GM19023 (cell line): ENCODE results near the gene PIGO.

Experiments used
- ATAC-seq: cut with Tn5 transposase; IDR thresholded peaks from one replicate; pipeline ENCODE4 v1.9.1; 2021; ENCODE audit warnings: mild to moderate bottlenecking, moderate library complexity; ENCODE audit not compliant: unreplicated experiment

Gene PIGO

GRCh38 chr9:35096035-35096849 lies at the start of gene PIGO:
PIGO (minus strand) TSS chr9:35096591; CDS start chr9:35095565, 1,026 bp downstream.
- ATAC-seq = peak; percentile 93

DNA sequence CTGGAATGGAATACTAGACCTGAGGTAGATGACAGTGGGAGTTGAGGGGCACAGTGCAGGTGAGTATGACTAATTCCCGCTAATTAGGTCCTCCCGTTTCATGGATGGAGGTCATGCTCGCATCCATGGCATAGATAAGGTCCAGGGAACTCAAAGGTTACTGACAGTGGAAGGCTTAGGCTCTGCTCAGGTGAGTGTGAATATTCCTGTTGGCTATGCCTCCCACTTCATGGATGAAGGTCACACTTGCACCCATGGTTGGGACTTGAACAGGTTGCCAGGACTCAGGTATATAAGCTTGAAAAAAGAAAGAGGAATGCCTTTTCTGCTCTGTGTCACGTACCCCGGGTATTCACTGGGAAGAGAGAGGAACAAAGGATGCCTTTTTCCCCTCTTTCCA lies 45.6 kb upstream of the PIGO start:
- ATAC-seq = no peak

- no peak for ATAC-seq
These were observed 43.7 kb upstream of the PIGO start for GRCh38 chr9:35140093-35140492.

DNA sequence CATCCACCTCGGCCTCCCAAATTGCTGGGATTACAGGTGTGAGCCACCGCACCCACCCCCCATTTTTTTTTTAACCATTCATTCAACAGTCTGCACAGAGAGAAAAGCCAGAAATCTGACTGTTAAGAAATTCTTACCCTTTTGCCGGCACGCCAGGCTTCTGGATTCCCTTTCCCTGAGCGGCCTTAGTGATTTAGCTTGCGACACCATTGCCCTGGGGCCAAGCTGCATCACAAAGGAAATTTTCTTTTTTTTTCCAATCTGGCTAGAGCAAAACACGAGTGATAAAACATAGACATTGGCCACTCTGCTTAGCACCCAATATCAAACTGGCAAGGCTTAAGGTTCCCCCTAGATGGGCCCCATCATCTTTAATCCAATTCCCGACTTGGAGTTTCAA lies 40.5 kb upstream of the PIGO start:
- ATAC-seq = no peak

DNA sequence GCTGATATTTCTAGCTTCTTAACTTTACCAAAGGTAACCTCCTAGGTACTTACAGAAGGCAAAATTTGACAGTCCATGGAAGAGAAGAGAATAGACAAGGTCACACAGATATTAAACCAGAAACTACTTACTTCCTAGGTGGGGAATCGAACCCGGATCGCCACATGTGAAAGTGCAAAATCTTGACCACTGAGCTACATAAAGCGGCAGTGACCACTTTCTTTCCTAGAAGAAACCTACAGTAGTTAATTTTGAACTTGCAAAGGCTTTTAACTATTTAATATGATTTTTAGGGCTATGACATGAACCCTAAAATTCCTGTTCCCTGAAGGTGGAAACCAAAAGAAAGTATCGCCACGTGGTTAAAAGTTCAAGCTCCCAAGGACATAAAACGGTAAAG lies 39.6 kb upstream of the PIGO start:
- no peak for ATAC-seq

DNA sequence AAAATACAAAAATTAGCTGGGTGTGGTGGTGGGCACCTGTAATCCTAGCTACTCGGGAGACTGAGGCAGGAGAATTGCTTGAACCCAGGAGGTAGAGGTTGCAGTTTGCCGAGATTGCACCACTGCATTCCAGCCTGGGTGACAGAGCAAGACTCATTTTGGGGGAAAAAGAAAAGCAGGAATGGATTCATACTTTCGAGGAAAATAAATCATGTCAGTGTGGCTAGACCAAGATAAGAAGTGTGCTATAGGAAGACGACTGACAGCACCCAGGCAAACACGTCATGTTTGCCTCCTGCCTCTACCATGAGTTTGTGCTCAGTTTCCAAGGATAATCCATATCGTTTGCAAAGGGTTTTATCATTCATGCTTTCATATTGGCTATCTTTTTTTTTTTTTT lies 38.5 kb upstream of the PIGO start:
- ATAC-seq = no peak

- ATAC-seq = peak; percentile 47
These were observed 20.6 kb upstream of the PIGO start for GRCh38 chr9:35116898-35117551.

DNA sequence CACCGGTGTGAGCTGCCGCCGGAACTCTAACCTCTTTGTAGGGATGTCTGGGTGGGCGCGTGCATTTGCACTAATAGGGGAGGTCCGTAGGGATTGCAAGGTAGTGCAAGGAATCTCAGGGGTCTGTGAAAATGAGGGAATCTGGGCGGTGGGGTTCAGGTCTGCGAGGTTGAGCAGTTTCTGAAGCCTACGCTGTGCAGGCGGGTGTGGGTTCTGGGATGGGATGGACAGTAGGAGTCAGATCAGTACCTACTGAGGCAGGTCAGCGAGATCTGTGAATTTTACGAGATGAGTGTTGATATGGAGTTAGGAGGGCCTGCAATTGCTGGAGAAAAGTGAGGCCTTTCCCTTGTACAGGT lies 20.1 kb upstream of the PIGO start:
- no peak for ATAC-seq

GRCh38 chr9:35115680-35116538 lies 19.5 kb upstream of the PIGO start, which contains the start of gene ATOSB:
ATOSB (minus strand) TSS chr9:35115862; CDS start chr9:35108274, 7,588 bp downstream.
- peak; percentile 71 for ATAC-seq

- no peak for ATAC-seq
These were observed 18.6 kb upstream of the PIGO start for GRCh38 chr9:35114840-35115628.

DNA sequence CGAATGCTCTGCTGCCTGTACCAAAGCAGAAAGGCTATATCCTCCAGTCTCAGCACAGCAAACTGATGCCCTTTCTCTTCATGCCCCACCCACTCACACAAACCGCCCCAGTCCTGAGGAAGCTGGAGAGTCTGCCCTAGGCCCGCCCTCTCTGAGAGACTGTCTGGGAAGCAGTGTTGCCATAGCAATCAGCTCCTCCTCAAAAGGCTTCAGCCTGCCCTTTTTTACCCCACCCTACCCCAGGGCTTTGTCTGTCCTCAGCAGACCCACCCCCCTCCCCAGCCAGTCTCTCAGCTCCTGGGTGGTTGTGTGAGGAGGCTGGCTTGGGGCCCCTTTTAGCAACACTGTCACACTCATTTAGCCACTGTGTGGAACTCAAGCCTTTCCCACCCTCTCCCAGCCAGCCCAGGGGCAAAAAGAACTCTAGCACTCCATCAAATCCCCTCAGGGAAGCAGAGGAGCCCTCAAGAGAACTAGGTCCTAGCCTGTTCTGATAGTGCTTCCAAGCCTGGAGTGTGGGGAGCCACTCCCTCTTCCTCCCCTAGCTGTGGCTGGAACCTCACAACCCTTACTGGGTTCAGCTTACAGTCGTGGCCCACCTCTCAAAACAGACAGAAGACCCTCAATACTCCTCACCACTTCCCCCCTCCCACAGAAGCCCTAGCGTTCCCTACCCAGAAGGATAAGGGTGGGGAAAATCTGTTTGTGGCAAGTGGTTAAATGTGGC lies 17.9 kb upstream of the PIGO start:
- ATAC-seq = no peak

DNA sequence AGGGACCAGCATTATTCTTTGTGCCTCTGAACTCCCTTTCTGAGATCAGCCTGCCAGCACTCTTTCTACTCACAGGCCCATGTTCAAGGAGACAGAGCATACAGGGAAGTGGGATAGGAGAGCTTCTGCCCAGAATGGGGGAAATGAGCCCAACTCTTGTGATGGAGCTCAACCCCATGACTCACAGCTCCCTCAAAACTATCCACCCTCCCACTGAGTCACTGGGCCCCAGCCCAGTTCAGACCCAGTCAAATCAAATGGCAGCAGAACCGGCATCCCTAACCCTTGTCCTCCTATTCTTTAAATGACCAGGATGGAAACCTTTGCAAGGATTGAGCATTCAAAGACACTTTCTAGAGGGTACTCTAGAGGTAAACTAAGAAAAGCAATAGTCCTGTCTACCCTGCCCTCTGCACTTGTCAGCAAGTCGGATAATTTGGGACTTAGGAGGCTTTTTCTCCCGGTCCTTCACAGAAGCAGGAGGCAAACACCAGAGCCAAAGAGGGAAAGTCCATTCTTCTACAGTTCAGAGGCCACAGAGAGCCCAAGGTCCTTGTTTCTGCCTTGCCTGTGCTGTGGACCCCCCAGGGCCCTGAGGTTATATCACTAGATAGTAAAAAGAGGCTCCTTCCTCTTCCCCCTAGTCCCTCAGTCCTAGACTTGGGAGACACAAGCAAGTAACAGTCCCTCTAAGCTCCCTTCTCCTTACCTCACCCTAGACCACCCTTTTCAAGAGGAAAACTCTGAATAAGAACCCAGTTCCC lies 16.0 kb upstream of the PIGO start:
- no peak for ATAC-seq

- ATAC-seq = peak; percentile 68
These were observed 14.9 kb upstream of the PIGO start for GRCh38 chr9:35111001-35111933.

- ATAC-seq = no peak
These were observed 14.0 kb upstream of the PIGO start for GRCh38 chr9:35110327-35110761.

DNA sequence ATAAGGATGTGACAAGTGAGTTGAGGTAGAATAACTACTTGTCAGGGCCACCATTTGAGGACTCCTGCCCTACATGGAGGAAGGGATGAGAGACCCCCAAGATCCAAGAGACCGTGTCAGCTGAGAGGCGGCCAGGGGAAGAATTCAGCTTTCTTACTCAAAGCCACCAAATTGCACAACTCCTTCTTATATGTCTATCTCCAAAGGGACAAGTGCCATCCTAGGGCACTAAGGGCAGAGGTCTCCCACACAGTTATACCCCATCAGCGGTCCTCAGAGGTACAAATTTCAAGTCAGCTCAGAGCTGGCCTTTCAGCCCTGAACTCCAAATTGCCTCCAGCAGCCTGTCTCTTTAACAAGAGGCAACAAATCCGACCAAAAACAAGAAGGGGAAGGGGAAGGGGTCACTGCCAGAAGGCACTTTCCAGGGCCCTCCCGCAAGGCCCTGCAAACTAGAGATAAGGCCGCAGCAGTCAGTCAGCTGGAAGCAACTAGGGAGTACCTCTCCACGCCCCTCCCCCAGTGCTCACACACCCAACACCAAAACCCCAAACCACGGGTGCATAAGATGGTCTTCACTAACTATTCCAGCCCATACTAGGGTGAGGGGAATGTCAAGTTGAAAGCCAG lies 12.7 kb upstream of the PIGO start:
- ATAC-seq = no peak

DNA sequence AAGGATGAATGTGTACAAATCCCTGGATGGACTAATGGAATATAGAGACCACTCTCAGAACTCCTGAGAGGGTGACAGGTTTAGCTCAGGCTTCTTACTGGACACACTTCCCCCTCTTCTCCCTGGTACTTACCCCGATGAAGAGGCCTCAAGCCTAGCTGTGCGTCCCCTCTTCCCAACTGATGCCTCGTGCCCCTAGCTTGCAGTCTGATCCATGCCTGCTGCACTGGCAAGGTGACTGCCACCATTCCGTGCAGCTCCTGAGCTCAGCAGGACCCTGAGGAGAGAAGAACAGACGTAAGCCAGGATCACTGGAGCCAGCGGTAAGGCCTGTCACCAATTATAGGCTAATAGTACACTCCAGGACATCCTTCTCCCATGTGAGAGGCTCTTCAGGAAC lies 12.1 kb upstream of the PIGO start:
- ATAC-seq = no peak
